PFSK-1 (cell line): ENCODE measurements around the gene UBTD1.

Experiments
- POLR2AphosphoS5 ChIP-seq: IDR thresholded peaks from 2 replicates; pipeline ENCODE4 v1.6.1; 2012; ENCODE audit warnings: low read depth, mild to moderate bottlenecking, control low read depth, low read length, moderate library complexity
- REST ChIP-seq, 2 experiments: IDR thresholded peaks; 2 replicates each; pipeline versions ENCODE4 v1.6.1 to v1.8.0; 2011 to 2012; ENCODE audit warnings: low read depth in 2 of 2, low read length in 2 of 2, control low read depth in 1 of 2, inconsistent platforms in 1 of 2, mild to moderate bottlenecking in 1 of 2, moderate library complexity in 1 of 2; ENCODE audit not compliant: insufficient read depth in 1 of 2

- TF ChIP-seq POLR2AphosphoS5 (no peak), REST (IDR thresholded peaks at IDR 0.05; ENCODE audit: insufficient read depth in 1 of 2, low read depth in 2 of 2, low read length in 2 of 2) (no peak)
Observed at GRCh38 chr10:97485647-97486281, 13.0 kb upstream of the UBTD1 start.
